HUDEP-2 (cell line): ENCODE data around the gene GRK5.

Source experiments
- DNase-seq, 76 experiments: peaks; one replicate each; lab custom pipeline; 2025; ENCODE audit not compliant: unreplicated experiment in 76 of 76; lab: John Stamatoyannopoulos, UW

GRK5 gene

GRCh38 chr10:119447823-119448546 lies 240.6 kb downstream of the GRK5 start:
- DNase-seq: no peak

- no peak for DNase-seq
Observed at GRCh38 chr10:119448628-119449584, 241.5 kb downstream of the GRK5 start.

- no peak for DNase-seq
Observed at GRCh38 chr10:119449760-119450461, 242.5 kb downstream of the GRK5 start.

GRCh38 chr10:119450606-119451299 lies 243.4 kb downstream of the GRK5 start:
- DNase-seq: no peak

- no peak for DNase-seq
Observed at GRCh38 chr10:119451300-119451896, 244.0 kb downstream of the GRK5 start.

GRCh38 chr10:119452396-119452795 lies 245.0 kb downstream of the GRK5 start:
- no peak for DNase-seq

GRCh38 chr10:119453313-119453712 lies 245.9 kb downstream of the GRK5 start:
- no peak for DNase-seq

GRCh38 chr10:119454316-119454715 lies 246.9 kb downstream of the GRK5 start:
- no peak for DNase-seq

- no peak for DNase-seq
Observed at GRCh38 chr10:119454990-119455389, 247.6 kb downstream of the GRK5 start.

GRCh38 chr10:119455609-119456434 lies 248.5 kb downstream of the GRK5 start:
- DNase-seq: no peak

GRCh38 chr10:119456435-119456810 lies 249.1 kb downstream of the GRK5 start:
- DNase-seq: no peak

GRCh38 chr10:119457966-119458766 lies 250.8 kb downstream of the GRK5 start:
- DNase-seq: no peak

- DNase-seq: no peak
Observed at GRCh38 chr10:119459681-119460340, 252.4 kb downstream of the GRK5 start.

GRCh38 chr10:119460369-119461195 lies 253.2 kb downstream of the GRK5 start:
- no peak for DNase-seq

- DNase-seq: no peak
Observed at GRCh38 chr10:119461380-119461779, 254.0 kb downstream of the GRK5 start.

GRCh38 chr10:119461923-119462322 lies 254.6 kb downstream of the GRK5 start:
- DNase-seq: no peak

- DNase-seq: no peak
Observed at GRCh38 chr10:119462773-119463172, 255.4 kb downstream of the GRK5 start.
